H1 (cell line): ENCODE results near the gene IL1RAPL1. TPM values are rescaled to one million over a fixed set of nuclear protein-coding genes. Genes with fewer than 3 reads are reported as not detected.

Source experiments
- CTCF ChIA-PET: fragments of 300-600 bp; sonication (Branson Sonifier 250); formaldehyde crosslinking; loops from one replicate; lab custom pipeline; 2021; ENCODE audit not compliant: partially characterized antibody; lab: Charles Lee
- POLR2A ChIA-PET: fragments of 300-600 bp; sonication (Branson Sonifier 250); formaldehyde crosslinking; loops from one replicate; lab custom pipeline; 2021; ENCODE audit warnings: inconsistent platforms; ENCODE audit not compliant: partially characterized antibody; lab: Charles Lee
- DNase-seq, 2 experiments: peaks; one replicate each; pipeline versions ENCODE4 v3.0.0 to v3.0.0-alpha.2; 2010 to 2022; ENCODE audit warnings: low spot score in 2 of 2, low read depth in 1 of 2, mixed read lengths in 1 of 2
- FAIRE-seq: peaks from 2 replicates; lab custom pipeline; 2011; peaks lifted over from hg19 to GRCh38; lab: Jason Lieb, UNC
- H2AFZ ChIP-seq: 2 replicates; pipeline ENCODE4 v1.8.1; 2012; ENCODE audit warnings: low read length, inconsistent platforms
- H2AK5ac ChIP-seq: 2 replicates; pipeline ENCODE4 v1.6.1; 2013; ENCODE audit warnings: low read depth, low read length
- H2BK120ac ChIP-seq: replicated peaks from 2 replicates; pipeline ENCODE3; 2013; ENCODE audit warnings: low read depth, low read length, inconsistent platforms
- H2BK12ac ChIP-seq: 2 replicates; pipeline ENCODE4 v1.6.1; 2013; ENCODE audit warnings: low read depth, low read length
- H2BK15ac ChIP-seq: 2 replicates; pipeline ENCODE4 v1.6.1; 2013; ENCODE audit warnings: low read length
- H2BK20ac ChIP-seq: 2 replicates; pipeline ENCODE4 v1.6.1; 2013; ENCODE audit warnings: low read length
- H2BK5ac ChIP-seq: 2 replicates; pipeline ENCODE4 v1.6.1; 2013; ENCODE audit warnings: low read depth, low read length
- H3K14ac ChIP-seq: 2 replicates; pipeline ENCODE4 v1.6.1; 2013; ENCODE audit warnings: inconsistent platforms; ENCODE audit not compliant: insufficient read length
- H3K18ac ChIP-seq: 2 replicates; pipeline ENCODE4 v1.6.1; 2013; ENCODE audit warnings: low read length; ENCODE audit errors: extremely low read depth
- H3K23ac ChIP-seq: 2 replicates; pipeline ENCODE4 v1.6.1; 2013; ENCODE audit warnings: inconsistent platforms; ENCODE audit not compliant: insufficient read length
- H3K23me2 ChIP-seq: 2 replicates; pipeline ENCODE4 v1.6.1; 2013; ENCODE audit warnings: low read depth, low read length
- H3K27ac ChIP-seq: 2 replicates; pipeline ENCODE4 v1.6.1; 2011; ENCODE audit warnings: low read depth, low read length, inconsistent platforms
- H3K27me3 ChIP-seq, 4 experiments: replicated peaks in 1 of 4; 1 replicate in 1 of 4; 2 replicates in 3 of 4; pipeline versions ENCODE4 v1.6.1 to v1.8.1; 2011 to 2013; ENCODE audit warnings: low read length in 3 of 4, mild to moderate bottlenecking in 3 of 4, inconsistent platforms in 2 of 4, mixed read lengths in 2 of 4, moderate library complexity in 1 of 4; ENCODE audit not compliant: control insufficient read depth in 3 of 4, insufficient read depth in 3 of 4; ENCODE audit errors: extremely low read depth in 1 of 4
- H3K36me3 ChIP-seq, 4 experiments: 2 replicates each; pipeline versions ENCODE4 v1.6.1 to v1.8.1; 2011 to 2013; ENCODE audit warnings: mild to moderate bottlenecking in 4 of 4, low read length in 3 of 4, moderate library complexity in 2 of 4, control low read depth in 1 of 4, inconsistent platforms in 1 of 4; ENCODE audit not compliant: insufficient read depth in 4 of 4, control insufficient read depth in 2 of 4
- H3K4ac ChIP-seq: replicated peaks from 2 replicates; pipeline ENCODE3; 2013; ENCODE audit warnings: low read length, low read depth, mixed read lengths, inconsistent platforms; ENCODE audit not compliant: insufficient read length
- H3K4me1 ChIP-seq, 4 experiments: replicated peaks in 1 of 4; 1 replicate in 1 of 4; 2 replicates in 3 of 4; pipeline versions ENCODE4 v1.6.1 to v1.8.1; 2011 to 2013; ENCODE audit warnings: low read length in 3 of 4, inconsistent platforms in 2 of 4, mixed read lengths in 1 of 4; ENCODE audit not compliant: insufficient read depth in 4 of 4, control insufficient read depth in 3 of 4
- H3K4me2 ChIP-seq, 2 experiments: 2 replicates each; pipeline versions ENCODE4 v1.6.1 to v1.8.1; 2011 to 2013; ENCODE audit warnings: low read depth in 2 of 2, low read length in 2 of 2, control low read depth in 1 of 2, inconsistent platforms in 1 of 2, mild to moderate bottlenecking in 1 of 2; ENCODE audit not compliant: insufficient read depth in 1 of 2
- H3K4me3 ChIP-seq, 4 experiments: fragments of 200-600, 300-600 bp in 1 of 4; sonication (generic), shearing (Covaris generic), sonication (Bioruptor Twin) in 1 of 4; 2 replicates each; pipeline versions ENCODE4 v1.5.1 to v1.8.1; 2011 to 2016; ENCODE audit warnings: low read length in 4 of 4, low read depth in 3 of 4, control low read depth in 2 of 4, inconsistent platforms in 2 of 4, mild to moderate bottlenecking in 2 of 4, mixed read lengths in 1 of 4, moderate library complexity in 1 of 4; ENCODE audit not compliant: insufficient read depth in 2 of 4; ENCODE audit errors: extremely low read depth in 1 of 4
- H3K56ac ChIP-seq: replicated peaks from 2 replicates; pipeline ENCODE3; 2013; ENCODE audit warnings: low read depth, mild to moderate bottlenecking, mixed read lengths, low read length, inconsistent platforms; ENCODE audit not compliant: insufficient read length
- H3K79me1 ChIP-seq: 2 replicates; pipeline ENCODE4 v1.6.1; 2013; ENCODE audit warnings: low read depth, low read length, control low read depth
- H3K79me2 ChIP-seq, 2 experiments: 2 replicates each; pipeline versions ENCODE4 v1.6.1 to v1.8.1; 2012 to 2013; ENCODE audit warnings: low read length in 2 of 2, mild to moderate bottlenecking in 2 of 2, inconsistent platforms in 1 of 2; ENCODE audit not compliant: insufficient read depth in 2 of 2, control insufficient read depth in 1 of 2
- H3K9ac ChIP-seq, 4 experiments: replicated peaks in 1 of 4; 1 replicate in 1 of 4; 2 replicates in 3 of 4; pipeline versions ENCODE4 v1.6.1 to v1.8.1; 2011 to 2013; ENCODE audit warnings: low read depth in 3 of 4, low read length in 3 of 4, control low read depth in 2 of 4, mild to moderate bottlenecking in 2 of 4, moderate library complexity in 2 of 4, inconsistent platforms in 1 of 4; ENCODE audit errors: extremely low read depth in 1 of 4
- H3K9me3 ChIP-seq, 2 experiments: 2 replicates each; pipeline versions ENCODE4 v1.6.1 to v1.8.1; 2012 to 2013; ENCODE audit warnings: mild to moderate bottlenecking in 2 of 2, moderate library complexity in 2 of 2, control low read depth in 1 of 2, inconsistent platforms in 1 of 2, low read depth in 1 of 2, low read length in 1 of 2, mixed read lengths in 1 of 2; ENCODE audit not compliant: insufficient read depth in 2 of 2
- H4K20me1 ChIP-seq, 2 experiments: replicated peaks in 1 of 2; 2 replicates each; pipeline versions ENCODE3 to v1.8.1; 2011 to 2013; ENCODE audit warnings: inconsistent platforms in 2 of 2, low read length in 2 of 2, mild to moderate bottlenecking in 1 of 2; ENCODE audit not compliant: insufficient read depth in 2 of 2, control insufficient read depth in 1 of 2
- H4K5ac ChIP-seq: 2 replicates; pipeline ENCODE4 v1.6.1; 2013; ENCODE audit warnings: low read length, low read depth, mixed read lengths, inconsistent platforms; ENCODE audit not compliant: insufficient read length
- H4K8ac ChIP-seq: 2 replicates; pipeline ENCODE4 v1.8.0; 2013; ENCODE audit warnings: mild to moderate bottlenecking, moderate library complexity, low read length, inconsistent platforms; ENCODE audit not compliant: insufficient read depth; ENCODE audit errors: extremely low read depth
- H4K91ac ChIP-seq: replicated peaks from 2 replicates; pipeline ENCODE3; 2013; ENCODE audit warnings: low read length, mixed read lengths, inconsistent platforms; ENCODE audit not compliant: insufficient read length
- CHD1 ChIP-seq: IDR thresholded peaks from 2 replicates; pipeline ENCODE4 v1.6.1; 2012; ENCODE audit warnings: low read depth, low read length, improper control_type of control experiment
- EP300 ChIP-seq, 2 experiments: IDR thresholded peaks; 1 replicate in 1 of 2; 2 replicates in 1 of 2; pipeline ENCODE4 v1.6.1; 2011 to 2012; ENCODE audit warnings: low read depth in 2 of 2, low read length in 2 of 2, mild to moderate bottlenecking in 2 of 2, borderline replicate concordance in 1 of 2, inconsistent platforms in 1 of 2, moderate library complexity in 1 of 2
- HDAC2 ChIP-seq, 2 experiments: fragments of 300-600 bp in 1 of 2; sonication (generic) in 1 of 2; IDR thresholded peaks; 2 replicates each; pipeline ENCODE4 v1.6.1; 2011 to 2012; ENCODE audit warnings: low read depth in 2 of 2, low read length in 2 of 2, mild to moderate bottlenecking in 2 of 2, moderate library complexity in 2 of 2, borderline replicate concordance in 1 of 2, inconsistent platforms in 1 of 2
- KDM5A ChIP-seq: fragments of 200-600 bp; IDR thresholded peaks from 2 replicates; pipeline ENCODE4 v1.7.1; 2012; ENCODE audit warnings: mild to moderate bottlenecking, low read length, inconsistent platforms, mixed read lengths
- SAP30 ChIP-seq: fragments of 300-600 bp; sonication (generic); IDR thresholded peaks from 2 replicates; pipeline ENCODE4 v1.7.1; 2012; ENCODE audit warnings: low read length, moderate library complexity, mild to moderate bottlenecking, inconsistent platforms; ENCODE audit not compliant: insufficient read depth, insufficient replicate concordance
- SIN3A ChIP-seq, 2 experiments: IDR thresholded peaks in 1 of 2; conservative IDR thresholded peaks in 1 of 2; 2 replicates each; pipeline ENCODE4 v1.6.1; 2011 to 2012; ENCODE audit warnings: low read length in 2 of 2, improper control_type of control experiment in 1 of 2, low read depth in 1 of 2, mild to moderate bottlenecking in 1 of 2
- SP2 ChIP-seq: IDR thresholded peaks from 2 replicates; pipeline ENCODE4 v1.6.1; 2012; ENCODE audit warnings: mild to moderate bottlenecking, low read length, inconsistent platforms
- SRF ChIP-seq: IDR thresholded peaks from 2 replicates; pipeline ENCODE4 v1.6.1; 2011; ENCODE audit warnings: mild to moderate bottlenecking, low read depth, low read length, moderate library complexity
- TAF7 ChIP-seq: optimal IDR thresholded peaks from 2 replicates; pipeline ENCODE3; 2011; ENCODE audit warnings: low read depth, mild to moderate bottlenecking, inconsistent platforms, low read length, moderate library complexity, borderline replicate concordance
- TBP ChIP-seq: IDR thresholded peaks from 2 replicates; pipeline ENCODE4 v1.6.1; 2011; ENCODE audit warnings: low read depth, low read length, improper control_type of control experiment
- WGBS, 2 experiments: shearing (Covaris generic) in 1 of 2; methylation state at CpG; one replicate each; pipeline versions ENCODE4 v1.1.6 to v1.1.7; 2013 to 2015; ENCODE audit warnings: low lambda C conversion rate in 2 of 2, mixed read lengths in 2 of 2, inconsistent platforms in 1 of 2, low coverage in 1 of 2, missing lambda C conversion rate in 1 of 2; ENCODE audit not compliant: insufficient replicate concordance in 2 of 2, insufficient coverage in 1 of 2, insufficient read length in 1 of 2; ENCODE audit errors: extremely low coverage in 1 of 2, missing lambda C conversion rate in 1 of 2; 5-methylcytosine and 5-hydroxymethylcytosine counted together
- polyA plus RNA-seq, 7 experiments: library from polyadenylated mRNA; depleted of rRNA in 3 of 7; stranded (reverse) in 5 of 7; unstranded in 2 of 7; fragments of >200 nt in 5 of 7; fragments of 200-250 nt in 2 of 7; gene quantifications; 1 replicate in 5 of 7; 2 replicates in 1 of 7; 4 replicates in 1 of 7; pipeline versions ENCODE4 v1.2.1 to v1.2.3, GENCODE V29; 2011 to 2013; ENCODE audit warnings: missing spikeins in 2 of 7, mixed read lengths in 2 of 7
- total RNA-seq: library from RNA; stranded (reverse); fragmentation: NEBNext Ultra II Directional; extraction: Animal tissue kit (Norgen Biotek cat#: 25700); gene quantifications from 2 replicates; pipeline ENCODE4 v1.2.1, GENCODE V29; 2021
- TF ChIP-seq, protein P1 (sequence below): IDR thresholded peaks from 2 replicates; pipeline ENCODE4 v1.6.1; 2012; ENCODE audit warnings: low read length, inconsistent platforms

IL1RAPL1 gene
- total and polyA plus RNA-seq, 2 of the 8 experiments (the other 6 are each of a cell fraction or from before 2014, with no cell fraction given) = 0.11 to 0.35 TPM

DNA sequence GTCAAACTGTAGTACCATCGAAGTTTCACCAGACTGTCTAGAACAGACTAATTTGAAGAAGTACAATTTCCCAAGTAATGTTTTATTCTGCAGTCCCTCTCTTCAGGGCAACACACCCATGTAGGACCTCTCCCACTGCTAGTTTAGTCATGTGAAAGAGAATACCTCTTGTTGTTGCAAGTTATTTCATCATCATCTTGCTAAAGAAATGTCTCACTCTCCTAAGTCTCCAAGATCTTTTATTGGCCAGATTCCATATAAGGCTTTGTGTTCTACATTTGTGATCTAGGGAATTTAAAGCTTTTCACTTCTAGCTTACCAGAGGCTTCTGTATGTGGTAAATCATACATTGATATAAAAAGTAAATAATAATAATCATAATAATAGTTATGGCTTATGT is 882.8 kb downstream of the IL1RAPL1 start:
- no peak overlapping the region for H4K8ac ChIP-seq
- no peak overlapping the region for H3K27ac ChIP-seq
- no peaks in the 10 kb centered on the region for H3K9me3 ChIP-seq
- FAIRE-seq (no peak), DNase-seq (no peak)
- 90% methylated on average over 1 of the region's 1 CpG; no CpG with 5 or more reads in 1 of the 2 experiments for WGBS, 2 experiments
- H3K23ac ChIP-seq = no peak overlapping the region
- H3K14ac ChIP-seq = no peak overlapping the region
- no peak overlapping the region for H2BK20ac ChIP-seq
- no peak overlapping the region for H3K4me3 ChIP-seq
- H3K56ac ChIP-seq = no peak overlapping the region
- no peak overlapping the region for H2AK5ac ChIP-seq
- H2AFZ ChIP-seq = no peak overlapping the region
- ChIA-PET POLR2A (no interaction called here), CTCF (no interaction called here)
- no peak overlapping the region for H4K91ac ChIP-seq
- no peaks in the 10 kb centered on the region for H3K36me3 ChIP-seq
- H4K20me1 ChIP-seq = no peaks in the 10 kb centered on the region
- no peak overlapping the region for H2BK12ac ChIP-seq
- no peaks in the 10 kb centered on the region for H3K23me2 ChIP-seq
- no peak overlapping the region for H3K4me2 ChIP-seq
- H3K9ac ChIP-seq = no peak overlapping the region
- H3K79me1 ChIP-seq = no peaks in the 10 kb centered on the region
- peaks cover 0 to 3% (median 0%) of the 10 kb centered on the region in 4 experiments; a peak in 1 of 7 replicates for H3K4me1 ChIP-seq
- no peak overlapping the region for H3K18ac ChIP-seq
- no peaks in the 10 kb centered on the region for H3K79me2 ChIP-seq
- no peak overlapping the region for H2BK120ac ChIP-seq
- no peak overlapping the region for H4K5ac ChIP-seq
- H3K4ac ChIP-seq = no peak overlapping the region
- H2BK5ac ChIP-seq = no peak overlapping the region
- no peaks in the 10 kb centered on the region for H3K27me3 ChIP-seq
- no peak overlapping the region for H2BK15ac ChIP-seq
- TF ChIP-seq TBP (no peak), HDAC2 (IDR thresholded peaks at IDR 0.05; ENCODE audit: borderline replicate concordance in 1 of 2, low read depth in 2 of 2, low read length in 2 of 2) (no peak), SP2 (no peak), TAF7 (no peak), EP300 (IDR thresholded peaks at IDR 0.05; ENCODE audit: borderline replicate concordance in 1 of 2, low read depth in 2 of 2, low read length in 2 of 2) (no peak), SAP30 (no peak), CHD1 (no peak), SIN3A (conservative IDR thresholded peaks at IDR 0.05 in 1 of 2, IDR thresholded peaks at IDR 0.05 in 1 of 2; ENCODE audit: low read depth in 1 of 2, low read length in 2 of 2) (no peak), SRF (no peak), KDM5A (no peak)
- TF ChIP-seq, protein P1, sequence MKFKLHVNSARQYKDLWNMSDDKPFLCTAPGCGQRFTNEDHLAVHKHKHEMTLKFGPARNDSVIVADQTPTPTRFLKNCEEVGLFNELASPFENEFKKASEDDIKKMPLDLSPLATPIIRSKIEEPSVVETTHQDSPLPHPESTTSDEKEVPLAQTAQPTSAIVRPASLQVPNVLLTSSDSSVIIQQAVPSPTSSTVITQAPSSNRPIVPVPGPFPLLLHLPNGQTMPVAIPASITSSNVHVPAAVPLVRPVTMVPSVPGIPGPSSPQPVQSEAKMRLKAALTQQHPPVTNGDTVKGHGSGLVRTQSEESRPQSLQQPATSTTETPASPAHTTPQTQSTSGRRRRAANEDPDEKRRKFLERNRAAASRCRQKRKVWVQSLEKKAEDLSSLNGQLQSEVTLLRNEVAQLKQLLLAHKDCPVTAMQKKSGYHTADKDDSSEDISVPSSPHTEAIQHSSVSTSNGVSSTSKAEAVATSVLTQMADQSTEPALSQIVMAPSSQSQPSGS = no peak
